Measurements from ENCODE around the gene PDE4D. TPM values are rescaled to one million over a fixed set of nuclear protein-coding genes. Genes with fewer than 3 reads are reported as not detected.

Gene PDE4D
- total RNA-seq, 1 experiment from 2014 or later = 2.1 TPM

GRCh38 chr5:59772757-59773156 lies 120.8 kb downstream of the PDE4D start:
- H3K23me2 ChIP-seq (ENCODE audit: insufficient read length, low read depth, low read length, poor library complexity, severe bottlenecking) = peaks cover 8% of the 10 kb centered on the region
- H3K18ac ChIP-seq (ENCODE audit: insufficient read length, low read depth, low read length) = no peak overlapping the region
- no peaks in the 10 kb centered on the region for H3K79me1 ChIP-seq (ENCODE audit: insufficient read depth, low read depth, low read length, poor library complexity, severe bottlenecking)
- H2BK120ac ChIP-seq (ENCODE audit: low read depth, low read length, poor library complexity, severe bottlenecking) = no peak overlapping the region
- no peaks in the 10 kb centered on the region for H3K9me3 ChIP-seq (ENCODE audit: control insufficient read depth, low read depth, low read length)
- TF ChIP-seq CTCF (conservative IDR thresholded peaks at IDR 0.05) = no peak
- H4K5ac ChIP-seq (ENCODE audit: insufficient read length, low read depth, low read length) = no peak overlapping the region
- no peak overlapping the region for H2BK15ac ChIP-seq (ENCODE audit: low read depth, low read length)
- no peak overlapping the region for H3K23ac ChIP-seq (ENCODE audit: insufficient read length, low read depth, low read length)
- H4K8ac ChIP-seq (replicated peaks; ENCODE audit: insufficient read length, low read depth, low read length) = no peak overlapping the region
- Mint-ChIP-seq H3K27ac (no peak overlapping the region), H3K36me3 (ENCODE audit: insufficient read depth in 1 of 3, low read depth in 3 of 3) (no peaks in the 10 kb centered on the region), H3K27me3 (ENCODE audit: low read depth) (peaks cover 15% of the 10 kb centered on the region), H3K4me3 (no peak overlapping the region), H3K9me3 (no peaks in the 10 kb centered on the region), H3K4me1 (peaks cover 27 to 29% of the 10 kb centered on the region in 2 experiments)
- H2BK20ac ChIP-seq (ENCODE audit: low read depth, low read length, poor library complexity, severe bottlenecking) = no peak overlapping the region
- H4K20me1 ChIP-seq (ENCODE audit: control insufficient read depth, insufficient read depth, insufficient read length) = no peaks in the 10 kb centered on the region
- H3T11ph ChIP-seq (ENCODE audit: low read length) = no peak overlapping the region
- no peak overlapping the region for H2BK12ac ChIP-seq (ENCODE audit: insufficient read length, low read depth, low read length)
- no peak overlapping the region for H4K91ac ChIP-seq (ENCODE audit: insufficient read length, low read depth, low read length)
- no peak overlapping the region for H2BK5ac ChIP-seq (ENCODE audit: insufficient read length, low read length)
- no peak overlapping the region for H2AK5ac ChIP-seq (ENCODE audit: insufficient read length, low read length)
- no CpG with 5 or more reads among the region's 2 CpGs for WGBS (ENCODE audit: extremely low coverage, insufficient read length, low lambda C conversion rate)
- H3K9ac ChIP-seq (ENCODE audit: extremely low read depth, insufficient read length, low read length) = no peak overlapping the region
- no peak overlapping the region for H3K4ac ChIP-seq (ENCODE audit: low read depth, low read length)
- H3K27me3 ChIP-seq (ENCODE audit: insufficient read depth, low read length) = peaks cover 6% of the 10 kb centered on the region; the same call in 1 of the 2 replicates
- no peaks in the 10 kb centered on the region for H3K79me2 ChIP-seq (ENCODE audit: insufficient read depth, low read length)
- no peak overlapping the region for H3K27ac ChIP-seq (ENCODE audit: insufficient read length, low read depth, low read length)
- H2AFZ ChIP-seq (ENCODE audit: low read length) = no peak overlapping the region
- H3K56ac ChIP-seq (ENCODE audit: insufficient read length, low read depth, low read length) = no peak overlapping the region
- H3K4me2 ChIP-seq (ENCODE audit: insufficient read depth, insufficient read length, low read length) = no peak overlapping the region
- H3K4me1 ChIP-seq (ENCODE audit: insufficient read depth, low read length) = peaks cover 2% of the 10 kb centered on the region; the same call in 1 of the 2 replicates
- no peak overlapping the region for H3K14ac ChIP-seq (ENCODE audit: insufficient read depth, low read length)
- no peak for DNase-seq
